H1 (cell line): Measurements from ENCODE around the gene CAMK2G. TPM values are rescaled to one million over a fixed set of nuclear protein-coding genes. Genes with fewer than 3 reads are reported as not detected.

Experiments used
- BACH1 ChIP-seq: IDR thresholded peaks from 2 replicates; pipeline ENCODE4 v1.6.1; 2012; ENCODE audit warnings: low read length, improper control_type of control experiment
- KDM4A ChIP-seq: IDR thresholded peaks from one replicate; pipeline ENCODE4 v1.7.1; 2012; ENCODE audit warnings: low read depth, mild to moderate bottlenecking, moderate library complexity, low read length, inconsistent platforms; ENCODE audit not compliant: severe bottlenecking
- TAF1 ChIP-seq: IDR thresholded peaks from 2 replicates; pipeline ENCODE4 v1.6.1; 2011; ENCODE audit warnings: mild to moderate bottlenecking, low read depth, low read length
- polyA plus RNA-seq, 7 experiments: library from polyadenylated mRNA; depleted of rRNA in 3 of 7; stranded (reverse) in 5 of 7; unstranded in 2 of 7; fragments of >200 nt in 5 of 7; fragments of 200-250 nt in 2 of 7; gene quantifications; 1 replicate in 5 of 7; 2 replicates in 1 of 7; 4 replicates in 1 of 7; pipeline versions ENCODE4 v1.2.1 to v1.2.3, GENCODE V29; 2011 to 2013; ENCODE audit warnings: missing spikeins in 2 of 7, mixed read lengths in 2 of 7
- total RNA-seq: library from RNA; stranded (reverse); fragmentation: NEBNext Ultra II Directional; extraction: Animal tissue kit (Norgen Biotek cat#: 25700); gene quantifications from 2 replicates; pipeline ENCODE4 v1.2.1, GENCODE V29; 2021

The CAMK2G gene
- total and polyA plus RNA-seq, 2 of the 8 experiments (the other 6 are each of a cell fraction or from before 2014, with no cell fraction given), result 28.9 to 31.7 TPM

GRCh38 chr10:73910764-73911552 is 36.6 kb upstream of the CAMK2G start, which contains the start of gene PLAU (continued):
- TF ChIP-seq KDM4A (peak; percentile 98), TAF1 (peak; percentile 66), BACH1 (no peak)
